Neural cell (in vitro differentiated cells): ENCODE measurements around the gene SHISA9. TPM values are rescaled to one million over a fixed set of nuclear protein-coding genes. Genes with fewer than 3 reads are reported as not detected.

Source experiments
- H2AFZ ChIP-seq: fragments of 200-600, 300-800 bp; sonication (generic), shearing (Covaris generic); 2 replicates; pipeline ENCODE4 v1.6.0; 2014; ENCODE audit warnings: low read depth, mild to moderate bottlenecking, antibody characterized with exemption, low read length, moderate library complexity
- H3F3A ChIP-seq: fragments of 200-600 bp; shearing (Covaris generic); 2 replicates; pipeline ENCODE4 v1.6.1; 2016; ENCODE audit warnings: mild to moderate bottlenecking, moderate library complexity, mixed read lengths, antibody characterized with exemption, low read length; ENCODE audit not compliant: insufficient read depth, poor library complexity, severe bottlenecking
- H3K27ac ChIP-seq: fragments of 200-600, 300-800 bp; sonication (generic), shearing (Covaris generic); 2 replicates; pipeline ENCODE4 v1.5.1; 2014; ENCODE audit warnings: mild to moderate bottlenecking, low read length, moderate library complexity
- H3K27me3 ChIP-seq: fragments of 300-800, 200-600 bp; sonication (generic), shearing (Covaris generic); 2 replicates; pipeline ENCODE4 v1.6.0; 2014; ENCODE audit warnings: mild to moderate bottlenecking, low read depth, low read length, moderate library complexity; ENCODE audit not compliant: insufficient read depth
- H3K36me3 ChIP-seq: fragments of 300-800, 200-600 bp; sonication (generic), shearing (Covaris generic); 2 replicates; pipeline ENCODE4 v1.5.1; 2014; ENCODE audit warnings: mild to moderate bottlenecking, antibody characterized with exemption, low read length, moderate library complexity; ENCODE audit not compliant: insufficient read depth
- H3K4me2 ChIP-seq: fragments of 300-800, 200-600 bp; sonication (generic), shearing (Covaris generic); 2 replicates; pipeline ENCODE4 v1.6.0; 2014; ENCODE audit warnings: mild to moderate bottlenecking, low read length
- H3K4me3 ChIP-seq: fragments of 300-800, 200-600 bp; sonication (generic), shearing (Covaris generic); 2 replicates; pipeline ENCODE4 v1.5.1; 2014; ENCODE audit warnings: mild to moderate bottlenecking, low read length, moderate library complexity
- H3K79me2 ChIP-seq: fragments of 200-600 bp; shearing (Covaris generic); replicated peaks from 2 replicates; pipeline ENCODE4 v1.6.0; 2014; ENCODE audit warnings: mild to moderate bottlenecking, low read length, moderate library complexity; ENCODE audit not compliant: insufficient read depth
- H3K9ac ChIP-seq: fragments of 300-800, 200-600 bp; sonication (generic), shearing (Covaris generic); 2 replicates; pipeline ENCODE4 v1.6.1; 2016; ENCODE audit warnings: mild to moderate bottlenecking, low read length, mixed read lengths
- H3K9me2 ChIP-seq: fragments of 200-600 bp; shearing (Covaris generic); 2 replicates; pipeline ENCODE4 v1.6.1; 2016; ENCODE audit warnings: mild to moderate bottlenecking, low read length, mixed read lengths; ENCODE audit not compliant: insufficient read depth
- H3K9me3 ChIP-seq: fragments of 200-600, 300-800 bp; sonication (generic), shearing (Covaris generic); 2 replicates; pipeline ENCODE4 v1.6.1; 2016; ENCODE audit warnings: mild to moderate bottlenecking, mixed run types, low read length, moderate library complexity, mixed read lengths
- H4K20me1 ChIP-seq: fragments of 200-600 bp; shearing (Covaris generic); 2 replicates; pipeline ENCODE4 v1.6.1; 2016; ENCODE audit warnings: mild to moderate bottlenecking, mixed run types; ENCODE audit not compliant: insufficient read depth
- EP300 ChIP-seq: fragments of 450-650 bp; conservative IDR thresholded peaks from 2 replicates; pipeline ENCODE4 v1.6.1; 2014; ENCODE audit warnings: antibody characterized with exemption, mild to moderate bottlenecking, moderate library complexity; ENCODE audit not compliant: poor library complexity, severe bottlenecking
- EZH2 ChIP-seq: fragments of 200-600, 300-800 bp; shearing (Covaris generic), sonication (generic); IDR thresholded peaks from 2 replicates; pipeline ENCODE4 v1.6.1; 2014; ENCODE audit warnings: antibody characterized with exemption, low read length, borderline replicate concordance, mild to moderate bottlenecking; ENCODE audit not compliant: insufficient read depth, poor library complexity, severe bottlenecking
- MXI1 ChIP-seq: fragments of 450-650 bp; conservative IDR thresholded peaks from 2 replicates; pipeline ENCODE4 v1.6.1; 2014; ENCODE audit warnings: antibody characterized with exemption, mild to moderate bottlenecking; ENCODE audit not compliant: poor library complexity, severe bottlenecking
- POLR2AphosphoS5 ChIP-seq: IDR thresholded peaks from 2 replicates; pipeline ENCODE4 v1.6.1; 2012
- RAD21 ChIP-seq: fragments of 450-650 bp; conservative IDR thresholded peaks from 2 replicates; pipeline ENCODE4 v1.6.1; 2014; ENCODE audit warnings: antibody characterized with exemption, mild to moderate bottlenecking, moderate library complexity
- SMC3 ChIP-seq: fragments of 450-650 bp; conservative IDR thresholded peaks from 2 replicates; pipeline ENCODE4 v1.6.1; 2014; ENCODE audit warnings: antibody characterized with exemption, mild to moderate bottlenecking, moderate library complexity; ENCODE audit not compliant: poor library complexity
- TAF1 ChIP-seq: IDR thresholded peaks from 2 replicates; pipeline ENCODE4 v1.6.1; 2012; ENCODE audit warnings: low read depth
- polyA plus RNA-seq: library from polyadenylated mRNA; depleted of rRNA; stranded (reverse); fragments of >200 nt; gene quantifications from 2 replicates; pipeline ENCODE4 v1.2.3, GENCODE V29; 2014
- TF ChIP-seq, protein P1 (sequence below): fragments of 450-650 bp; IDR thresholded peaks from 2 replicates; pipeline ENCODE4 v1.5.1; 2014; ENCODE audit warnings: antibody characterized with exemption, mild to moderate bottlenecking, moderate library complexity; ENCODE audit not compliant: poor library complexity, severe bottlenecking
- TF ChIP-seq, protein P2 (sequence below): IDR thresholded peaks from 2 replicates; pipeline ENCODE4 v1.6.1; 2012; ENCODE audit warnings: borderline replicate concordance

Gene SHISA9
- polyA plus RNA-seq, 1 donor from 2014 or later, result 2.0 TPM

DNA sequence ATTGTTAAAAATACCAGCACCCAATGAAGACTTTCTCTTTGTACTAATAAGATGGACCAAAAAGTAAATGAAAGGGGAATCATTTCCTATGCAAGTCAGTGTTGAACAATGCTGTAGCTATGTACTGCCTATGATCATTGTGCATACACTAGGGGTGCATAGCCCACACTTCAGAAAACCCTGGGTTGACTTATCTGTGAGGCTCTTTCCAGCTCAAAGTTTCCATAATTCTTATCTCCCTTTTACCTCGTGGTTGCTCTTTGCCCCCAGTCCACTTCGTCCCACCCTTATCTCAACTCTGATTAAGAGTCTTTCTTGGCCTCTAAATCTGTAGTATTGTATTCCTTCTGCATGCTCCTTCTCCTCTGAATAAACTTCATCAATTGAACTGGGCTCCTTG is 336.8 kb downstream of the SHISA9 start:
- H2AFZ ChIP-seq, result no peak overlapping the region
- no peak for TF ChIP-seq POLR2AphosphoS5
- TF ChIP-seq, protein P1, sequence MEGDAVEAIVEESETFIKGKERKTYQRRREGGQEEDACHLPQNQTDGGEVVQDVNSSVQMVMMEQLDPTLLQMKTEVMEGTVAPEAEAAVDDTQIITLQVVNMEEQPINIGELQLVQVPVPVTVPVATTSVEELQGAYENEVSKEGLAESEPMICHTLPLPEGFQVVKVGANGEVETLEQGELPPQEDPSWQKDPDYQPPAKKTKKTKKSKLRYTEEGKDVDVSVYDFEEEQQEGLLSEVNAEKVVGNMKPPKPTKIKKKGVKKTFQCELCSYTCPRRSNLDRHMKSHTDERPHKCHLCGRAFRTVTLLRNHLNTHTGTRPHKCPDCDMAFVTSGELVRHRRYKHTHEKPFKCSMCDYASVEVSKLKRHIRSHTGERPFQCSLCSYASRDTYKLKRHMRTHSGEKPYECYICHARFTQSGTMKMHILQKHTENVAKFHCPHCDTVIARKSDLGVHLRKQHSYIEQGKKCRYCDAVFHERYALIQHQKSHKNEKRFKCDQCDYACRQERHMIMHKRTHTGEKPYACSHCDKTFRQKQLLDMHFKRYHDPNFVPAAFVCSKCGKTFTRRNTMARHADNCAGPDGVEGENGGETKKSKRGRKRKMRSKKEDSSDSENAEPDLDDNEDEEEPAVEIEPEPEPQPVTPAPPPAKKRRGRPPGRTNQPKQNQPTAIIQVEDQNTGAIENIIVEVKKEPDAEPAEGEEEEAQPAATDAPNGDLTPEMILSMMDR, result no peak
- TF ChIP-seq MXI1, result no peak
- TF ChIP-seq, protein P2, sequence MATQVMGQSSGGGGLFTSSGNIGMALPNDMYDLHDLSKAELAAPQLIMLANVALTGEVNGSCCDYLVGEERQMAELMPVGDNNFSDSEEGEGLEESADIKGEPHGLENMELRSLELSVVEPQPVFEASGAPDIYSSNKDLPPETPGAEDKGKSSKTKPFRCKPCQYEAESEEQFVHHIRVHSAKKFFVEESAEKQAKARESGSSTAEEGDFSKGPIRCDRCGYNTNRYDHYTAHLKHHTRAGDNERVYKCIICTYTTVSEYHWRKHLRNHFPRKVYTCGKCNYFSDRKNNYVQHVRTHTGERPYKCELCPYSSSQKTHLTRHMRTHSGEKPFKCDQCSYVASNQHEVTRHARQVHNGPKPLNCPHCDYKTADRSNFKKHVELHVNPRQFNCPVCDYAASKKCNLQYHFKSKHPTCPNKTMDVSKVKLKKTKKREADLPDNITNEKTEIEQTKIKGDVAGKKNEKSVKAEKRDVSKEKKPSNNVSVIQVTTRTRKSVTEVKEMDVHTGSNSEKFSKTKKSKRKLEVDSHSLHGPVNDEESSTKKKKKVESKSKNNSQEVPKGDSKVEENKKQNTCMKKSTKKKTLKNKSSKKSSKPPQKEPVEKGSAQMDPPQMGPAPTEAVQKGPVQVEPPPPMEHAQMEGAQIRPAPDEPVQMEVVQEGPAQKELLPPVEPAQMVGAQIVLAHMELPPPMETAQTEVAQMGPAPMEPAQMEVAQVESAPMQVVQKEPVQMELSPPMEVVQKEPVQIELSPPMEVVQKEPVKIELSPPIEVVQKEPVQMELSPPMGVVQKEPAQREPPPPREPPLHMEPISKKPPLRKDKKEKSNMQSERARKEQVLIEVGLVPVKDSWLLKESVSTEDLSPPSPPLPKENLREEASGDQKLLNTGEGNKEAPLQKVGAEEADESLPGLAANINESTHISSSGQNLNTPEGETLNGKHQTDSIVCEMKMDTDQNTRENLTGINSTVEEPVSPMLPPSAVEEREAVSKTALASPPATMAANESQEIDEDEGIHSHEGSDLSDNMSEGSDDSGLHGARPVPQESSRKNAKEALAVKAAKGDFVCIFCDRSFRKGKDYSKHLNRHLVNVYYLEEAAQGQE, result no peak
- no peak for TF ChIP-seq RAD21
- TF ChIP-seq EP300, result no peak
- no peak for TF ChIP-seq TAF1
- H4K20me1 ChIP-seq, result no peaks in the 10 kb centered on the region
- H3K79me2 ChIP-seq, result no peaks in the 10 kb centered on the region
- no peak overlapping the region for H3K27ac ChIP-seq
- no peaks in the 10 kb centered on the region for H3K36me3 ChIP-seq
- H3K4me2 ChIP-seq, result no peak overlapping the region
- no peaks in the 10 kb centered on the region for H3F3A ChIP-seq
- H3K4me3 ChIP-seq, result no peak overlapping the region
- no peaks in the 10 kb centered on the region for H3K9me2 ChIP-seq
- no peak overlapping the region for H3K9ac ChIP-seq
- H3K9me3 ChIP-seq, result no peaks in the 10 kb centered on the region
- H3K27me3 ChIP-seq, result no peaks in the 10 kb centered on the region

DNA sequence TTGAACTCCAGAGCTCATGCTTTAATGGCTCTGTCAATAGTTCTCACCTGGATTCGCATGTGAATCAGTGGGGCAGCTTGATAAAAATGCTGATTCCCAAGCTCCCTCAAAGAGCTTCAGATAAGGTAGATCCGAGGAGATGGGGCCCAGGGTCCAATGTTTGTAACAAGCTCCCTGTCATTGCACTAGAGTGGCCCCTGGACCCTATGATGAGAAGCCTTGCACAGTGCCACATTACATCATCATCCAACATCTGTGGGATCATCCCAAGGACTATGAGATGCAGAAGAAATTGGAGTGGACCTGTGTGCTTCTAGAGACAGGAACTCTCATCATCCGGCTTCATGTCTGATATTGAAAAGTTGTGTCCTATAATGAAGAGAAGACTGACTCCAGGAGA is 340.8 kb downstream of the SHISA9 start:
- Histone ChIP-seq H3K9me2 (no peaks in the 10 kb centered on the region), H3K4me2 (no peak overlapping the region), H4K20me1 (no peaks in the 10 kb centered on the region), H3K27me3 (no peaks in the 10 kb centered on the region), H3K9me3 (no peaks in the 10 kb centered on the region), H3K27ac (no peak overlapping the region), H3K4me3 (no peak overlapping the region), H3K9ac (no peak overlapping the region), H3K36me3 (no peaks in the 10 kb centered on the region), H3K79me2 (no peaks in the 10 kb centered on the region), H2AFZ (no peak overlapping the region), H3F3A (no peaks in the 10 kb centered on the region)
- no peak for TF ChIP-seq EP300
- no peak for TF ChIP-seq SMC3
- TF ChIP-seq RAD21, result no peak
- TF ChIP-seq, protein P1, result no peak
- no peak for TF ChIP-seq EZH2
- TF ChIP-seq TAF1, result no peak
- TF ChIP-seq POLR2AphosphoS5, result no peak
- no peak for TF ChIP-seq MXI1
- TF ChIP-seq, protein P2, result no peak
